ENCODE measurements around the gene SPEM1.

- TF ChIP-seq CTCF (IDR thresholded peaks at IDR 0.05; ENCODE audit: low read depth, low read length, poor library complexity, severe bottlenecking) (no peak), EZH2phosphoT487 (IDR thresholded peaks at IDR 0.05; ENCODE audit: borderline replicate concordance, low read length) (no peak)
Observed at GRCh38 chr17:7407485-7408251, 12.5 kb upstream of the SPEM1 start, which contains the start of gene NLGN2.

All from DOHH2 (cell line).